GM18507 (cell line): ENCODE data around the gene DRD3.

Source experiments
- DNase-seq: peaks from one replicate; pipeline ENCODE4 v3.0.0; 2011; ENCODE audit warnings: low read depth; ENCODE audit not compliant: insufficient read length; ENCODE audit errors: extremely low spot score
- FAIRE-seq: peaks from 2 replicates; lab custom pipeline; 2011; peaks lifted over from hg19 to GRCh38; lab: Jason Lieb, UNC

Gene DRD3

GRCh38 chr3:114092151-114093015 lies 86.5 kb downstream of the DRD3 start:
- no peak for DNase-seq
- FAIRE-seq: no peak

- FAIRE-seq: peak; percentile 33
- no peak for DNase-seq
These were observed 89.2 kb downstream of the DRD3 start for GRCh38 chr3:114089675-114090074.

- FAIRE-seq (no peak), DNase-seq (no peak)
These were observed 92.5 kb downstream of the DRD3 start for GRCh38 chr3:114086356-114086755.

- FAIRE-seq (peak; percentile 29), DNase-seq (no peak)
These were observed 95.7 kb downstream of the DRD3 start for GRCh38 chr3:114083112-114083511.

GRCh38 chr3:114081037-114081436 lies 97.8 kb downstream of the DRD3 start:
- no peak for FAIRE-seq

GRCh38 chr3:114080201-114080600 lies 98.7 kb downstream of the DRD3 start:
- FAIRE-seq (no peak), DNase-seq (no peak)

More at GRCh38 chr3:114081037-114081436, 97.8 kb downstream of the DRD3 start:
- no peak for DNase-seq

- DNase-seq (no peak), FAIRE-seq (no peak)
These were observed 99.1 kb downstream of the DRD3 start for GRCh38 chr3:114079761-114080160.

- no peak for FAIRE-seq
- no peak for DNase-seq
These were observed 100.7 kb downstream of the DRD3 start for GRCh38 chr3:114078126-114078525.
